Spleen (tissue), 11 donors: ENCODE results near the gene ERVK3-1. TPM values are rescaled to one million over a fixed set of nuclear protein-coding genes. Genes with fewer than 3 reads are reported as not detected.

Source experiments
- DNase-seq: peaks from one replicate; pipeline ENCODE4 v3.0.0-alpha.2; 2020
- H3K27ac ChIP-seq, 8 donors: fragments of 200-600 bp; sonication (generic) in 7 of 8; 1 replicate in 4 of 8; 2 replicates in 4 of 8; pipeline versions ENCODE4 v1.5.0 to v1.8.0; 2016 to 2021; ENCODE audit warnings: inconsistent platforms in 4 of 8, mild to moderate bottlenecking in 4 of 8, moderate library complexity in 1 of 8
- H3K27me3 ChIP-seq, 7 donors: fragments of 200-600 bp; sonication (generic) in 6 of 7; replicated peaks in 1 of 7; 1 replicate in 4 of 7; 2 replicates in 3 of 7; pipeline versions ENCODE4 v1.5.0 to v1.8.0; 2016 to 2021; ENCODE audit warnings: inconsistent platforms in 3 of 7, mild to moderate bottlenecking in 1 of 7
- H3K36me3 ChIP-seq, 6 donors: fragments of 200-600 bp; sonication (generic) in 5 of 6; 1 replicate in 4 of 6; 2 replicates in 2 of 6; pipeline versions ENCODE4 v1.5.0 to v1.8.0; 2016 to 2021; ENCODE audit warnings: inconsistent platforms in 2 of 6
- H3K4me1 ChIP-seq, 6 donors: fragments of 200-600 bp; sonication (generic) in 5 of 6; 1 replicate in 3 of 6; 2 replicates in 3 of 6; pipeline versions ENCODE4 v1.5.0 to v1.8.0; 2016 to 2021; ENCODE audit warnings: inconsistent platforms in 3 of 6
- H3K4me3 ChIP-seq, 8 donors: fragments of 200-600 bp; sonication (generic) in 7 of 8; 1 replicate in 4 of 8; 2 replicates in 4 of 8; pipeline versions ENCODE4 v1.5.0 to v1.8.0; 2016 to 2021; ENCODE audit warnings: inconsistent platforms in 4 of 8, mild to moderate bottlenecking in 4 of 8, moderate library complexity in 2 of 8
- H3K9me3 ChIP-seq, 8 donors: fragments of 200-600 bp; sonication (generic) in 7 of 8; 1 replicate in 4 of 8; 2 replicates in 4 of 8; pipeline versions ENCODE4 v1.5.0 to v1.8.0; 2016 to 2021; ENCODE audit warnings: inconsistent platforms in 4 of 8
- CTCF ChIP-seq, 11 experiments: fragments of 200-600 bp in 7 of 11; fragments of 450-650 bp in 4 of 11; sonication (generic) in 4 of 11; IDR thresholded peaks in 8 of 11; conservative IDR thresholded peaks in 3 of 11; 1 replicate in 7 of 11; 2 replicates in 4 of 11; pipeline versions ENCODE4 v1.4.0 to v1.8.0; 2016 to 2021; ENCODE audit warnings: antibody characterized with exemption in 11 of 11, inconsistent platforms in 4 of 11, mild to moderate bottlenecking in 1 of 11
- POLR2A ChIP-seq, 3 donors: fragments of 450-650 bp; IDR thresholded peaks; one replicate each; pipeline ENCODE4 v1.5.1; 2017; ENCODE audit warnings: antibody characterized with exemption in 3 of 3, mild to moderate bottlenecking in 1 of 3
- POLR2AphosphoS5 ChIP-seq, 3 donors: sonication (generic); formaldehyde crosslinking; IDR thresholded peaks; one replicate each; pipeline ENCODE4 v1.5.1; 2017; ENCODE audit warnings: antibody characterized with exemption in 3 of 3
- WGBS, 5 donors: extraction: QIAGEN DNeasy Blood & Tissue Kit in 3 of 5; methylation state at CpG; one replicate each; pipeline versions ENCODE4 v1.1.5 to v1.1.7; 2013 to 2018; 5-methylcytosine and 5-hydroxymethylcytosine counted together
- intact Hi-C: fragments of 100-400 bp; cut with DNase I; formaldehyde crosslinking; loops from one replicate; pipeline ENCODE4 v1.15.0; 2023; ENCODE audit warnings: low total_unique reads
- polyA plus RNA-seq, 3 donors: library from polyadenylated mRNA; stranded (reverse); fragments of 200-250 nt; gene quantifications; one replicate each; pipeline ENCODE4 v1.2.1, GENCODE V29; 2013
- total RNA-seq, 7 donors: library from RNA; depleted of rRNA in 3 of 7; stranded (reverse); fragments of >200 nt in 3 of 7; fragmentation: NEBNext Ultra II Directional in 4 of 7; extraction: Animal tissue kit (Norgen Biotek cat#: 25700) in 4 of 7; gene quantifications; one replicate each; pipeline versions ENCODE4 v1.1.0 to v1.2.1, GENCODE V29; 2016 to 2021
- donor health status: healthy with polysubstance abuse.
- donor health status: DM: no; HTN: no; CAD: no; lungs with moderate emphysema.
- donor health status: DM: no; HTN: no; CAD: no.
- donor health status: Bipolar disorder and iron deficiency.
- donor health status: healthy.
- donor health status: DM: no; HTN: no; CAD: no.
- donor health status: DM: yes; HTN: yes; CAD: no.

ERVK3-1 gene
- total and polyA plus RNA-seq, 10 donors, result 34.0 to 62.5 (median 42.7) TPM

GRCh38 chr19:58294743-58295374 lies 10.3 kb upstream of the ERVK3-1 start:
- peaks cover 16 to 100% (median 56%) of the 10 kb centered on the region in 6 donors for H3K36me3 ChIP-seq
- H3K9me3 ChIP-seq, result peaks cover 2 to 93% (median 68%) of the 10 kb centered on the region in 8 donors
- H3K27me3 ChIP-seq, result no peaks in the 10 kb centered on the region
- H3K4me3 ChIP-seq, result peak overlapping the region in 1 of 8 donors; percentile 6
- DNase-seq, result no peak
- 95 to 99% (median 98%) methylated on average over 13 to 22 of the region's 22 CpGs for WGBS, 5 donors
- peaks cover 0 to 4% (median 0%) of the 10 kb centered on the region in 6 donors for H3K4me1 ChIP-seq
- no peak overlapping the region for H3K27ac ChIP-seq
- TF ChIP-seq POLR2A (IDR thresholded peaks at IDR 0.05) (no peak), POLR2AphosphoS5 (IDR thresholded peaks at IDR 0.05) (peak in 1 of 3 donors; percentile 20), CTCF (IDR thresholded peaks at IDR 0.05 in 8 of 11, conservative IDR thresholded peaks at IDR 0.05 in 3 of 11) (no peak)
- intact Hi-C loops, result no loop called here

- no peak for DNase-seq
- 83 to 93% (median 87%) methylated on average over 7 of the region's 7 CpGs for WGBS, 5 donors
- H3K36me3 ChIP-seq, result peaks cover 10 to 100% (median 52%) of the 10 kb centered on the region in 6 donors
Measured at GRCh38 chr19:58296104-58296503, 9.1 kb upstream of the ERVK3-1 start.

GRCh38 chr19:58300620-58301019 lies 4.6 kb upstream of the ERVK3-1 start:
- Histone ChIP-seq H3K9me3 (peaks cover 0 to 65% (median 20%) of the 10 kb centered on the region in 8 donors), H3K4me3 (no peak overlapping the region), H3K36me3 (peaks cover 0 to 64% (median 19%) of the 10 kb centered on the region in 6 donors), H3K27me3 (no peaks in the 10 kb centered on the region), H3K27ac (no peak overlapping the region), H3K4me1 (peaks cover 0 to 10% (median 7%) of the 10 kb centered on the region in 6 donors)
- no peak for DNase-seq
- 93 to 99% (median 98%) methylated on average over 7 of the region's 7 CpGs for WGBS, 5 donors
- TF ChIP-seq POLR2A (IDR thresholded peaks at IDR 0.05), result no peak
- no peak for TF ChIP-seq CTCF (IDR thresholded peaks at IDR 0.05 in 8 of 11, conservative IDR thresholded peaks at IDR 0.05 in 3 of 11)
- TF ChIP-seq POLR2AphosphoS5 (IDR thresholded peaks at IDR 0.05), result no peak
- intact Hi-C loops, result no loop called here

More at GRCh38 chr19:58296104-58296503, 9.1 kb upstream of the ERVK3-1 start:
- H3K9me3 ChIP-seq, result peaks cover 2 to 97% (median 58%) of the 10 kb centered on the region in 8 donors
- no peaks in the 10 kb centered on the region for H3K27me3 ChIP-seq
- intact Hi-C loops, result no loop called here
- no peak overlapping the region for H3K27ac ChIP-seq
- H3K4me1 ChIP-seq, result peaks cover 0 to 4% (median 0%) of the 10 kb centered on the region in 6 donors
- no peak for TF ChIP-seq POLR2AphosphoS5 (IDR thresholded peaks at IDR 0.05)
- TF ChIP-seq CTCF (IDR thresholded peaks at IDR 0.05 in 8 of 11, conservative IDR thresholded peaks at IDR 0.05 in 3 of 11), result no peak
- TF ChIP-seq POLR2A (IDR thresholded peaks at IDR 0.05), result no peak
- no peak overlapping the region for H3K4me3 ChIP-seq

- no peak for TF ChIP-seq CTCF (IDR thresholded peaks at IDR 0.05 in 8 of 11, conservative IDR thresholded peaks at IDR 0.05 in 3 of 11)
- no peak for TF ChIP-seq POLR2A (IDR thresholded peaks at IDR 0.05)
- no peak for TF ChIP-seq POLR2AphosphoS5 (IDR thresholded peaks at IDR 0.05)
- peak; percentile 23 for DNase-seq
- H3K36me3 ChIP-seq, result peaks cover 0 to 61% (median 28%) of the 10 kb centered on the region in 6 donors
- peak overlapping the region in 5 of 8 donors; percentile 70 to 92 (median 75) for H3K4me3 ChIP-seq
- peak overlapping the region in 6 of 8 donors; percentile 88 to 96 (median 94) for H3K27ac ChIP-seq
- H3K9me3 ChIP-seq, result peaks cover 0 to 29% (median 0%) of the 10 kb centered on the region in 8 donors
- H3K4me1 ChIP-seq, result peaks cover 11 to 47% (median 26%) of the 10 kb centered on the region in 6 donors
- intact Hi-C loops, result no loop called here
- H3K27me3 ChIP-seq, result no peaks in the 10 kb centered on the region
- 88 to 95% (median 92%) methylated on average over 6 to 7 of the region's 7 CpGs for WGBS, 5 donors
Measured at GRCh38 chr19:58304255-58304654, 922 bp upstream of the ERVK3-1 start.
